SJCRH30 (cell line): ENCODE measurements around the gene LCN1. TPM values are rescaled to one million over a fixed set of nuclear protein-coding genes. Genes with fewer than 3 reads are reported as not detected.

Experiments used
- DNase-seq, 2 experiments: peaks; one replicate each; pipeline ENCODE4 v3.0.0-alpha.2; 2015 to 2020
- H3K27ac ChIP-seq: fragments of 250-450 bp; sonication (Bioruptor Pico); 2 replicates; pipeline ENCODE4 v1.5.1; 2020; ENCODE audit warnings: mild to moderate bottlenecking, moderate library complexity
- H3K27me3 ChIP-seq: fragments of 250-450 bp; sonication (Bioruptor Pico); 2 replicates; pipeline ENCODE4 v1.5.1; 2020; ENCODE audit warnings: mild to moderate bottlenecking, moderate library complexity
- H3K36me3 ChIP-seq: fragments of 250-450 bp; sonication (Bioruptor Pico); 2 replicates; pipeline ENCODE4 v1.5.1; 2020; ENCODE audit warnings: mild to moderate bottlenecking, moderate library complexity
- H3K4me1 ChIP-seq: fragments of 250-450 bp; sonication (Bioruptor Pico); 2 replicates; pipeline ENCODE4 v1.5.1; 2020; ENCODE audit warnings: mild to moderate bottlenecking, moderate library complexity
- H3K4me3 ChIP-seq: fragments of 250-450 bp; sonication (Bioruptor Pico); 2 replicates; pipeline ENCODE4 v1.5.1; 2020; ENCODE audit warnings: mild to moderate bottlenecking, moderate library complexity
- H3K9me3 ChIP-seq: fragments of 250-450 bp; sonication (Bioruptor Pico); replicated peaks from 2 replicates; pipeline ENCODE4 v1.5.1; 2020; ENCODE audit warnings: mild to moderate bottlenecking, moderate library complexity
- total RNA-seq: library from RNA; depleted of rRNA; stranded (reverse); fragments of >200 nt; shearing (Covaris generic); gene quantifications from 2 replicates; pipeline ENCODE4 v1.2.3, GENCODE V29; 2014; rRNA removed

LCN1 gene
- total RNA-seq, 1 experiment from 2014 or later = not detected

DNA sequence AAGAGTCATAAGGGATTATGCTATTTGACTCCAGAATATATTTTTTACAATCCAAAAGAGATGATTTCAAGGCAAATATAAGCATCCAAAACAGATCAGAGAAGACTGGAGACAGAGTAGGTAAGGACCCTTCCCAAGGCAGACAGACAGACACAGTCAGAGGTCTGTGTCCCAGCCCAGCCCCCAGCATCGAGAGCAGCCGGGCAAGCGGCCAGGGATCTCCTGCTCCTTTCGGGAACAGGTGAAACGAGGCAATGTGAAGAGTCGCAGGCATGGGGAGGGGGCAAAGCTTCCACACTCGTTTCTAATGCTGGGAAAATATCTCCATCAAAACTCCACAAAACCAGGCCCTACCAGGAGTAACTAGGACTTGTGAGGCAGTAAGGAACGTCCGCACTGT, 46.1 kb downstream of the LCN1 start:
- no peak overlapping the region for H3K27ac ChIP-seq
- no peaks in the 10 kb centered on the region for H3K9me3 ChIP-seq
- no peaks in the 10 kb centered on the region for H3K4me1 ChIP-seq
- H3K27me3 ChIP-seq = peaks cover 11% of the 10 kb centered on the region; the same call in 1 of the 2 replicates
- H3K4me3 ChIP-seq = no peak overlapping the region
- DNase-seq = no peak
- H3K36me3 ChIP-seq = no peaks in the 10 kb centered on the region

DNA sequence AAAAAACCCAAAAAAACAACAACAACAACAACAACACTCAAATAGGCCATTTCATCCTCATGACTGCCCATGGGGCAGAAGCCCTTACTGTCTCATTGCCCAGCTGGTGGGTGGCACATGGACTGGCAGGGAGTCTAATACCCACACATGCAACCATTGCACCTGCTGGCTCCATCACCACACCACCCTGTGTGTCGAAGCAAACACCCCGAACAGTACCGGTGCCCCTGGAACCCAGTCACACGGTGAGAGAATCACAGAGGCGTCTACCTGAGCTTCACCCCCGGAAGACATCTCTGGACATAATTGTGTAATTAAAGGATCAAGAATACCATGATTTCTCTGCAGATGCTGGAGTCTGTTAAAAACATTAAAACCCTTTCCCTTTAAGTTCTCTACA, 46.8 kb downstream of the LCN1 start:
- no peak for DNase-seq
- Histone ChIP-seq H3K36me3 (no peaks in the 10 kb centered on the region), H3K4me1 (no peaks in the 10 kb centered on the region), H3K4me3 (no peak overlapping the region), H3K9me3 (no peaks in the 10 kb centered on the region), H3K27me3 (peaks cover 11% of the 10 kb centered on the region; the same call in 1 of the 2 replicates), H3K27ac (no peak overlapping the region)

GRCh38 chr9:135570456-135570855, 49.2 kb downstream of the LCN1 start:
- DNase-seq = no peak
- Histone ChIP-seq H3K27ac (no peak overlapping the region), H3K9me3 (no peaks in the 10 kb centered on the region), H3K27me3 (peaks cover 8% of the 10 kb centered on the region; the same call in 1 of the 2 replicates), H3K4me1 (no peaks in the 10 kb centered on the region), H3K4me3 (no peak overlapping the region), H3K36me3 (no peaks in the 10 kb centered on the region)

DNA sequence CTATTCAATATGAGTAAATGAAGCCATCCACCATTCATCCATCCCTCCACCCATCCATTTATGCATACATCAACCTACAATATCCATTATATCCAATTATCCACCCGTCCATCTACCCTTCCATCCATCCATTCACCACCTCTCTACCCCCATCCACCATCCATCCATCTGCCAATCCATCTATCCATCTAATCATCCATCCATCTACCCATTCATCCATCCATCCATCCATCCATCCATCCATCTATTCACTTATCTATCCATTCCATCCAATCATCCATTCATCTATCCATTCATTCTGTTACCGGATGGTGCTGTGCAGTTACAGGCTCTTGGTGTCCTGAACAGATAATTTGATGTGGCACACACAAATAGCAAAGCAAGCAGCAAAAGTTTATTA, 51.0 kb downstream of the LCN1 start:
- Histone ChIP-seq H3K36me3 (no peaks in the 10 kb centered on the region), H3K4me1 (no peaks in the 10 kb centered on the region), H3K4me3 (no peak overlapping the region), H3K9me3 (no peaks in the 10 kb centered on the region), H3K27me3 (peaks cover 14% of the 10 kb centered on the region; the same call in 1 of the 2 replicates), H3K27ac (no peak overlapping the region)
- no peak for DNase-seq

GRCh38 chr9:135573124-135573523, 51.9 kb downstream of the LCN1 start:
- Histone ChIP-seq H3K4me3 (no peak overlapping the region), H3K4me1 (no peaks in the 10 kb centered on the region), H3K27ac (no peak overlapping the region), H3K27me3 (peaks cover 17% of the 10 kb centered on the region; the same call in 1 of the 2 replicates), H3K9me3 (no peaks in the 10 kb centered on the region), H3K36me3 (no peaks in the 10 kb centered on the region)
- no peak for DNase-seq

GRCh38 chr9:135574331-135574730, 53.1 kb downstream of the LCN1 start:
- Histone ChIP-seq H3K9me3 (no peaks in the 10 kb centered on the region), H3K4me3 (no peak overlapping the region), H3K4me1 (no peaks in the 10 kb centered on the region), H3K27me3 (peaks cover 15% of the 10 kb centered on the region; the same call in 1 of the 2 replicates), H3K27ac (no peak overlapping the region), H3K36me3 (no peaks in the 10 kb centered on the region)
- no peak for DNase-seq

DNA sequence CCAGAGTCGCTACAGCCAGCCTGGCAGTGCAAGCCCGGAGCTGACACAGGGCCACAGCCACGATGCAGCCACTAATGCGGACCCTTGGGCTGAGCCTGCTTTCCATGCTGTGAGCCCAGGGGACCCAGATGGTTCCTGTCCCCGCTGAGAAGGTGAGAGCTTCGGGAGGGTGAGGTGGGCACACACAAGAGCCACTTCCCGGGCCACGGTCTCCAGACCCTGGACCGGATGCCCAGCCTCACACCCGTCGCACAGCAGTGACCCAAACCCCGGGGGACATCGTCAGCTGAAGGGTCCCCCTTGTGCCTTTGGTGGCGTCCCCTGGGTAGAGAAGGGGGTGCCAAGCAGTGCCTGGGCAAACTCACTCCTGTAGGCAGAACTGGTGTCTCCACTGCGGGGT, 53.7 kb downstream of the LCN1 start:
- Histone ChIP-seq H3K4me3 (no peak overlapping the region), H3K9me3 (no peaks in the 10 kb centered on the region), H3K27ac (no peak overlapping the region), H3K36me3 (no peaks in the 10 kb centered on the region), H3K27me3 (peaks cover 15% of the 10 kb centered on the region; the same call in 1 of the 2 replicates), H3K4me1 (no peaks in the 10 kb centered on the region)
- DNase-seq = no peak

Other genes starting within 250 kb of the LCN1 start
- gene PPP1R26, start 41.7 kb upstream of the LCN1 start, total RNA-seq = 6.6 and 7.6 TPM in 2 replicates
- gene MRPS2, start 20.8 kb upstream of the LCN1 start, total RNA-seq = 68.0 and 68.6 TPM in 2 replicates
- gene OBP2A, start 24.7 kb downstream of the LCN1 start, total RNA-seq = not detected in 2 replicates
- not detected in 2 replicates for gene PAEP, start 40.3 kb downstream of the LCN1 start, total RNA-seq
- gene GLT6D1, start 118.1 kb downstream of the LCN1 start, total RNA-seq = not detected in 2 replicates
- gene LCN9, start 141.9 kb downstream of the LCN1 start, total RNA-seq = not detected in 2 replicates
- gene SOHLH1, start 178.0 kb downstream of the LCN1 start, total RNA-seq = 2.1 and 2.4 TPM in 2 replicates
- gene KCNT1, start 180.7 kb downstream of the LCN1 start, total RNA-seq = 0.33 and 0.51 TPM in 2 replicates